Type B pancreatic cell (in vitro differentiated cells): Measurements from ENCODE around the gene BCL2L15. TPM values are rescaled to one million over a fixed set of nuclear protein-coding genes. Genes with fewer than 3 reads are reported as not detected.

Experiments used
- DNase-seq: peaks from one replicate; pipeline ENCODE4 v3.0.0; 2021; ENCODE audit warnings: mixed read lengths; ENCODE audit not compliant: unreplicated experiment; ENCODE audit errors: extremely low spot score
- H3K27ac Mint-ChIP-seq: 2 replicates; pipeline ENCODE4 v1.8.0; 2021; ENCODE audit warnings: mild to moderate bottlenecking, mixed read lengths
- H3K27me3 Mint-ChIP-seq: 2 replicates; pipeline ENCODE4 v1.8.0; 2021; ENCODE audit warnings: mixed read lengths
- H3K36me3 Mint-ChIP-seq: 2 replicates; pipeline ENCODE4 v1.8.0; 2021; ENCODE audit warnings: mixed read lengths
- H3K4me1 Mint-ChIP-seq: one replicate; pipeline ENCODE4 v1.8.0; 2021; ENCODE audit warnings: mixed read lengths; ENCODE audit not compliant: unreplicated experiment
- H3K4me3 Mint-ChIP-seq: 2 replicates; pipeline ENCODE4 v1.8.0; 2021; ENCODE audit warnings: mild to moderate bottlenecking, mixed read lengths
- H3K9me3 Mint-ChIP-seq: 2 replicates; pipeline ENCODE4 v1.8.0; 2021; ENCODE audit warnings: mixed read lengths
- total RNA-seq: library from RNA; stranded (reverse); gene quantifications from 2 replicates; pipeline ENCODE4 v1.2.1, GENCODE V29; 2021; ENCODE audit warnings: low replicate concordance
- TF ChIP-seq, protein P1 (sequence below): fragments of 200-600 bp; sonication (generic); conservative IDR thresholded peaks from 2 replicates; pipeline ENCODE4 v1.5.0; 2021; ENCODE audit warnings: antibody characterized with exemption, mild to moderate bottlenecking

Gene BCL2L15
- total RNA-seq, 1 donor from 2014 or later = 1.2 TPM

- no peaks in the 10 kb centered on the region for H3K27me3 Mint-ChIP-seq
- DNase-seq = no peak
- H3K4me3 Mint-ChIP-seq = no peak overlapping the region
- H3K36me3 Mint-ChIP-seq = peaks cover 24% of the 10 kb centered on the region
- H3K9me3 Mint-ChIP-seq = no peaks in the 10 kb centered on the region
- no peaks in the 10 kb centered on the region for H3K4me1 Mint-ChIP-seq
- H3K27ac Mint-ChIP-seq = no peak overlapping the region
- TF ChIP-seq, protein P1, sequence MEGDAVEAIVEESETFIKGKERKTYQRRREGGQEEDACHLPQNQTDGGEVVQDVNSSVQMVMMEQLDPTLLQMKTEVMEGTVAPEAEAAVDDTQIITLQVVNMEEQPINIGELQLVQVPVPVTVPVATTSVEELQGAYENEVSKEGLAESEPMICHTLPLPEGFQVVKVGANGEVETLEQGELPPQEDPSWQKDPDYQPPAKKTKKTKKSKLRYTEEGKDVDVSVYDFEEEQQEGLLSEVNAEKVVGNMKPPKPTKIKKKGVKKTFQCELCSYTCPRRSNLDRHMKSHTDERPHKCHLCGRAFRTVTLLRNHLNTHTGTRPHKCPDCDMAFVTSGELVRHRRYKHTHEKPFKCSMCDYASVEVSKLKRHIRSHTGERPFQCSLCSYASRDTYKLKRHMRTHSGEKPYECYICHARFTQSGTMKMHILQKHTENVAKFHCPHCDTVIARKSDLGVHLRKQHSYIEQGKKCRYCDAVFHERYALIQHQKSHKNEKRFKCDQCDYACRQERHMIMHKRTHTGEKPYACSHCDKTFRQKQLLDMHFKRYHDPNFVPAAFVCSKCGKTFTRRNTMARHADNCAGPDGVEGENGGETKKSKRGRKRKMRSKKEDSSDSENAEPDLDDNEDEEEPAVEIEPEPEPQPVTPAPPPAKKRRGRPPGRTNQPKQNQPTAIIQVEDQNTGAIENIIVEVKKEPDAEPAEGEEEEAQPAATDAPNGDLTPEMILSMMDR = no peak
Measured at GRCh38 chr1:113898241-113898814, 10.9 kb upstream of the BCL2L15 start.

DNA sequence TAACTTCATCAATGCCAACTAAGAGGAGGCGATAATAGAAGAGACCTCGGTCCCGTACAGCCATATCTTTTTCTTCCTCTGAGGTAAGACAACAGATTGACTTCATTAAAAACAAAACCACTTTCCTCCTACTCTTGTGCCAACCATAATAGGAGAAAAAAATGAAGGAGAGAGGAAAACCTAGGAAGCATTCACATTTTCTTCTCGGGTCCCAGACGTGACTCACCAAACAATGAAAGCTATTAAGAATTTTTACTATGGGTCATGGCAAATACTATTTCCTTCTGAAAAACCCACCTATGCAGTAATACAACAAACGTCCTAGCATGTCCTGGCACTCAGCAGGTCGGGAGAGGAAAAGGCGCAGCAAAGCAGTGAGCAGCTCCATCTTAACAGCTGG, 8.6 kb upstream of the BCL2L15 start:
- Mint-ChIP-seq H3K27ac (no peak overlapping the region), H3K4me3 (no peak overlapping the region), H3K4me1 (no peaks in the 10 kb centered on the region), H3K27me3 (no peaks in the 10 kb centered on the region), H3K36me3 (peaks cover 21% of the 10 kb centered on the region), H3K9me3 (no peaks in the 10 kb centered on the region)
- TF ChIP-seq, protein P1 = no peak
- DNase-seq = no peak

DNA sequence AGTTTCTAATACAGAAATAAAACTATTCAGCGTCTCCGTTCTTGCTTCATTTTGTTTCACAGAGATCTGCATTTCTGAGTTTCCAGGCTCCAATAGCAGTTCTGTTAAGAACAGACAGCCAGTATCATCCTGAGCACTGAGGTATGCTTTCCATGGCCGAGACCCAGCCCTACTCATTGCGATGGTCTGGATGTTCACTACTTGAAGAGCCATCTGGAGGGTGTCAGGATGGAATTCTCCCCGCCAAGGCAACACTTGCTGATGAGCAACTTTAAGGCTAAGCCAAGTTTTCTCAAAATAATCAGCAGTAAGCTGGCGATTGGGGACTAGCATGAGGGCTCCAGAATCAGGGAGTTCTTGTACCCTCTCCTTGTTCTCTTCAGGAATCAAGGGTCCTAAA, 7.7 kb upstream of the BCL2L15 start:
- no peak for DNase-seq
- no peaks in the 10 kb centered on the region for H3K27me3 Mint-ChIP-seq
- no peaks in the 10 kb centered on the region for H3K4me1 Mint-ChIP-seq
- H3K36me3 Mint-ChIP-seq = peaks cover 17% of the 10 kb centered on the region
- TF ChIP-seq, protein P1 = no peak
- H3K4me3 Mint-ChIP-seq = no peak overlapping the region
- no peaks in the 10 kb centered on the region for H3K9me3 Mint-ChIP-seq
- H3K27ac Mint-ChIP-seq = no peak overlapping the region

GRCh38 chr1:113893267-113893666, 5.9 kb upstream of the BCL2L15 start:
- no peaks in the 10 kb centered on the region for H3K4me1 Mint-ChIP-seq
- no peak overlapping the region for H3K4me3 Mint-ChIP-seq
- H3K27ac Mint-ChIP-seq = no peak overlapping the region
- TF ChIP-seq, protein P1 = no peak
- no peaks in the 10 kb centered on the region for H3K9me3 Mint-ChIP-seq
- H3K27me3 Mint-ChIP-seq = no peaks in the 10 kb centered on the region
- H3K36me3 Mint-ChIP-seq = peaks cover 11% of the 10 kb centered on the region
- no peak for DNase-seq

DNA sequence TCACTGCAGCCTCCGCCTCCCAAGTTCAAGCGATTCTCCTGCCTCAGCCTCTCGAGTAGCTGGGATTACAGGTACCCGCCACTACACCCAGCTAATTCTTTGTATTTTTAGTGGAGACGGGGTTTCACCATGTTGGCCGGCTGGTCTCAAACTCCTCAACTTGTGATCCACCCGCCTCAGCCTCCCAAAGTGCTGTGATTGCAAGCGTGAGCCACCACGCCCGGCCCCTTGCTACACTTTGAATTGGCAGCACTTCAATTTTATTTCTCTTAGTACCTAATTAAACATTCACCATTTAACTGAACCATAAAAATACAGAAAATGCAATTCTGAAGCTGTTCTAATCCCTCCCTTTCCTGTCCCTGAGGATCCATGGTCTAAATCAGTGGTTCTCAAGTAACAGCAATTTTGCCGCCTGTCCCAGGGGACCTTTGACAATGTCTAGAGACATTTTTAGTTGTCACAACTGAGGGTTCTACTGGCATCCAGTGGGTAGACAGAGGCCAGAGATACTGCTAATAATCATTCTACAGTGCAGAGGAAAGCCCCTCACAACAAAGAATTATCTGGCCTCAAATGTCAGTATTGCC, 4.3 kb upstream of the BCL2L15 start:
- Mint-ChIP-seq H3K4me3 (no peak overlapping the region), H3K4me1 (no peaks in the 10 kb centered on the region), H3K27me3 (no peaks in the 10 kb centered on the region), H3K36me3 (peaks cover 11% of the 10 kb centered on the region), H3K9me3 (no peaks in the 10 kb centered on the region), H3K27ac (no peak overlapping the region)
- no peak for DNase-seq
- TF ChIP-seq, protein P1 = no peak
